SW480 (cell line): ENCODE measurements around the gene CDRT4.
A peak's percentile ranks its signal among the peaks of the same experiment; 100 is the strongest.
"Not testable (repeated sequence)": the region's sequence is repeated elsewhere in the genome, so short reads cannot be mapped to it uniquely, and the experiment has no call there.

ENCODE experiments used
- DNase-seq: peaks from one replicate; pipeline ENCODE4 v3.0.0-alpha.2; 2016; ENCODE audit warnings: low spot score

The CDRT4 gene

GRCh38 chr17:15456972-15457722 lies 10.3 kb downstream of the CDRT4 start:
- DNase-seq = peak; percentile 38

DNA sequence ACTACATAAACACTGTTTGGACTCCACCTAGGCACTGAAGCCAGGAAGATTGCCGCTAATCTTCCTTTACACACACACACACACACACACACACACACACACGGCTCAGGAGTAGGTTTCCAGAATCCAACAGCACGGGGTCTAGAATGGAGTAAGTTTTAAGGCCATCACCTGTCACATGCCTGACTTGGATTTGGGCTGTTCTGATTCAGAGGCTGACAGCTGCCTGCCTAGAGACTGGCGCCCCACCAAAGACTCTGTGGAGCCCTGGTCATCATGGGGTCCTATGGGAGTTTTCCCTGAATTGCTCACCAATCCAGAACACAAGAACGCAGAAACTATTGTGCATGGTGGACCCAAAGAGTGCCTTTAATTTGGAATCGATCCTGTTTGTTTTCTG lies 10.9 kb downstream of the CDRT4 start:
- no peak for DNase-seq

DNA sequence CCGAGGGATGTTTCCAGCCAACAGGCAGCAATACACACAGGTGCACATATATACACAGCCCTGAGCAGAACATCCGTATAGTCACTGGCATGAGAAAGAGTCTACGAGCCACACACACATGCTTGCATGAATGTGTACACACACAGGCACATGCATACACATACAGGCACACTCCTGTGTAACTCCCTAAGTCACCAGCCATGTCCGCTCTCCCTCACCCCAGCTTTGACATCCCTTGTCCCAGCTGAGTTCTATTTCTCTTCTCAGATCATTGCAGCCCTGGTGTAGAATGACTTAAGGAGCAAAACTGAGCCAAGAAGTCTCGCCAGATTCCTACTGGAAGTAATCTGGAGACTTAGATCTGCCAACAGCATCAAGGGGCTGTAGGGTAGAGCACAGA lies 13.1 kb downstream of the CDRT4 start:
- DNase-seq = no peak

DNA sequence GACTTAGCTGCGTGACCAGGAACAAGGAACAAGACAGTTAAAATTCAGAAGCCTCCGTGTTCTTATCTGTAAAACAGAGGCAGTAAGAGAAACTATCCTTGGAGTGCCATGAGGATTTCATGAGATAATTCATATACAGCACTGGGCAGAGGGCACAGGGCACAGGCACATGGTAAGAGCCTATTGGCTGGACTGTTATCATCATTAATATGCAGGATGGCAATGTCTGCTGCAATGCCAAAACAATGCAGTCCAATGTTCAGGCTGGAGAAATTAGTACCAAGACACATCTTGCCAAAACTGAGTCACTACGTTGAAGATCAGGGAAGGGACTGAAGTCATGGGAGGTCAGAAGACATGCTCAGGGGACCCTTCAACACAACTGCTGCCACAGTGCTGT lies 13.6 kb downstream of the CDRT4 start:
- no peak for DNase-seq

DNA sequence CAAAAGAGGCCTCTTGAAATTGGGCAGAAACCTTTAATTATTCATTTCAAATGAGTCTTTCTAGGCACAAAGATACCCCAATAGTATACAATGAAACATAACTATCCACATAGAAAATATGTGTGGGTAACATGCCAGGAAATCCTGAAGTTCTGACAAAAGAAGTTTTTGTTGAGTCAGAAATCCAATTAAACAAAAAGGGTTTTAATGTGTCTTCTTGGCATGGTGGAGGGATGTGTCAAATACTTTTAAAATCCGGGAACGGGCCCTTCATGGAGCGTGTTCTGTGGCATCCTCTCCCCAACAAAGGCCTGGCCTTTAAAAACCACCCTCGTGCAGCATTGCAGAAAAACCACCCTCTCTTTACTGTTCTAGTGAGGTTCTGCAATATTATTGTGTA lies 14.2 kb downstream of the CDRT4 start:
- DNase-seq = no peak

- DNase-seq = no peak
Observed at GRCh38 chr17:15452746-15453145, 14.7 kb downstream of the CDRT4 start.

DNA sequence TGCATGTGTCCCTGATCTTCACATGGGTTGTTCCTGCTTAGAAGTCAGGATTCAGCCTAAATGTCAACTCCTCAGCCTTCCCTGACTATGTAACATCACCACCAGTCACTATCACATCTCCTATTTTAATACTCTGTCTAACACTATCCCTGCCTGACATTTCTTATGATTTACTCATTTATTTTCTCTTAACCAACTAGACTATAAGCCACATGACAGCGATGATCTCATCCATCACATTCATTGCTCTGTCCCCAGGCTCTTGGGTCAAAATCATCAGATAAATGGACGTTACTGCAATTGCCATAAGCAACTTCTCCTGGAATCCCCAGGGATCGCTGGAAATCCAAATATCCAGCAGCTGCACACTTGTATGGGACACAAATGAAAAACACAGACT lies 15.7 kb downstream of the CDRT4 start:
- DNase-seq = no peak

- DNase-seq = no peak
Observed at GRCh38 chr17:15448580-15448956, 18.9 kb downstream of the CDRT4 start.

GRCh38 chr17:15447928-15448579 lies 19.4 kb downstream of the CDRT4 start:
- no peak for DNase-seq

DNA sequence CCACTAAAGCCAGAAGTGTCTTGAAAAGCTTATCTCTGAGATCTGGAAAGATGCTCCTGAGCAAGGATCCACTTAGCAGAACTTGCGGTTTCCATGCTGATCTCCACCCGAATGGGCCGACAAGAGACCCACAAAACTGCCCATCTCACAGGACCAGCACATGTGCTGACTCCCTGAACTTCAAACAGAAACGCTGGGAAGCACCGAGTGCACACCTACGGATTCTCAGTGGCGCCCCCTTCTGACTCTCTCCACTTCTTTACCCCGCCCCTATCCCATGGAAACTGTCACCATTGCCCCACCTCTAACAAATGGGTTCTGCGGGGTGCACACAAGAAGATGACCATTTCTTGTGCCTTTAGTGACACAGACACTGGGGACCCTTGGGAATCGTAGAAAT lies 21.4 kb downstream of the CDRT4 start:
- DNase-seq = no peak

DNA sequence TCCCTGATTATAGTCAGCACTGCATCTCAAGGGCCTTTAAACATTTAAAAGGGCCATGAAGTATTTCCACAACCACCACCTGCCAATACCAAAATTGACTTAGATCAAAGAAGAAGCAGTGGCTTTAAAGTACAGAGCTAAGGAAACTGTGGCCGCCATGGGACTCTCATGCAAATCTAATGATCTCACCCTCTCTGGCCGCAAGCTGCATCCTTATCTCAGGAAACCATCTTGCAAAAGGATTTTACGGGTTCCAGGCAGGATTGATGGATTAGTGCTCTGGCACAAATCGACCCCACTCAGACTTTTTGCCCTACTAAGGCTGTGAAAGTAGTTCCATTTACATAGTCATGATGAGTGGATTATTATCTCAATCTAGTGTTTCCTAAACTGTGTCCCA lies 22.6 kb downstream of the CDRT4 start:
- peak; percentile 36 for DNase-seq

GRCh38 chr17:15442311-15443180 lies 24.9 kb downstream of the CDRT4 start:
- no peak for DNase-seq

DNA sequence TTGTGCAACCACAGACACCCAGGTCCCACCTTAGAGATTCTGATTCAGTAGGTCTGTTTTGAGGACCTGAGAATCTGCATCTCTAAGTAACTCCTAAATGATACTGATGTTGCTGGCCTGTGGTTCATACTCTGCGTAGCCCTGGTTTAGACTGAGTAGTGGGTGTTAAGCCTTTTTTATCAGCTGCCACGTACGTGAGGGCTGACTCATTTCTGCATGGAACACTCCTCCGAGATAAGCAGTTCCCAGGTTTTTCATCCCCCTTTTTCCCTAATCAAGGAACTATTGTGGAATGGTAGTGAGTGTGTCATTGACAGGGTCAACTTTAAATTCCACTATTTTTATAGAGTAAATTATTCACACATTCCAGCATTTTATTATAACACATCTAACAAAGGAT lies 26.1 kb downstream of the CDRT4 start:
- no peak for DNase-seq

DNA sequence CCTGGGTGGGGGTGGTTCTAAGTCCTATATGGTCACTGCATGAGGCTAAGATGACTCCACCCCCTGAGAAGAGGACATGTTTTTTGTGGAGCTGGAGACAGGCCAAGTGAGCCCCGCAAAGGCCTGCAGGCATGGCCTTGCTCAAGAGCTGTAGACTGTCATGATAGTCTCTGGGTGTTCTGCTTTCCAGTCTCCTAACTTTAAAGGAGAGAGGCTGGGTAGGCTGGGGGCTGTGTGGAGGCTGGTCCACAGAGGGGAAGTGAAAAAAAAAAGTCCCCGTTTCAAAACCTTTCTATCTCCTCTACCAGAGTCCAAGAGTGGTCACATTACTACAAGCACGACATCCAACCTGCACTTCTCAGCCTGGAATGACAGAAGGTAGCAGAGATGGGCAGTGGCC lies 27.1 kb downstream of the CDRT4 start:
- DNase-seq = no peak

- not testable (repeated sequence) for DNase-seq
Observed at GRCh38 chr17:15439205-15439985, 28.0 kb downstream of the CDRT4 start.

GRCh38 chr17:15438491-15439105 lies 28.8 kb downstream of the CDRT4 start:
- no peak for DNase-seq

DNA sequence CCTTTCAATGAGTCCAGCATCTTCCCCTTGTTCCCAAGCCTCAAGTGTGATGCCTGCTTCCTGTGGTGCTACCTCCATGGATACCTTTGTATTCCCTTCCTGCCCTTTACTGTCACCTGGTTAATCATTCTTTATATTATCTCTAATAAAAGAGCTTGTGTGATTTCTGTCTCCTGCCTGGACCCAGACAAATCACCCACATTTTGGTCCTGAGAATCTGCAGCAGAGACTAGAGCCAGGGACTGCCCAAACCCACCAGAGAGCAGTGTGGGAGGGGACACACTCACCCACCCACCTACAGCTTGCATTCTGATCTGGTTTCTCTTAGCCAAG lies 30.2 kb downstream of the CDRT4 start:
- DNase-seq = no peak

DNA sequence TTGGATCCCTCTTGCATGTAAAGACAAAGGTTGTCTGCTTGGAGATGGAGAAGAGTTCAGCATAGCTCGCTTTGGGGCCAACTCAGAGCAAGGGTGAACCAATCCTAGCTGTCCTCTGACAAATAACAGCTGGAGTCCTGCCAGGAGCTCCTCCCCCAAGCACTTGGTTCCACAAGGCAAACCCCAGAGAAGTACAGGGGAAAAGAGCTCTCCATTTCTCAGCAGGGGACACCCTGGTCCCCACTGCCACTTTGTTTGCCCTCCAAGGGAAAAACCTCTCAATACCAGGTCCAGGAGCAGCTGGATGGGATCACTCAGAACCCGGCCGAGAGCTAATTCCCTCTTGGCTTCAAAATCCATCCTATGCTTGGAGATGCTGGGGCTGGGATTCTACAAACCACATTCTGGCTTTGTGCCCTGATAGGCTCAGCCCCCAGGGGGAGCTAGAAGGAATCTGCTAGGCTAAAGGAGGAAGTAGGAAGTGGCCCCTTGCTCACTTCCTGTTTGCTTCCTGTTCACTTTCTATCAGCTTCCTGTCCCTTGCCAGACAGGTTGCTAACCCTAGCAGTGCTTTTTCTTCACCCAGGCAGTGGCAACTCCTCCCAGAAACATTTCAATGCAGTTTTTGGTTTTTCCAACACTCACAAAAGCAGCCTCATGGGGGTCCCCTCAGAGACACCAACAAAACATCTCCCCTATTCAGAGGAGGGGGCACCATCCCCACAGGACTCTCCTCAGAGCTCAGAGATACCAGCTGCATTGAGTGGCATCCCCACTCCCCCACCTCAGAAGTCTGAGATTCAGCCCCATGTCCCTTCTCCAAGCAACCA lies 30.7 kb downstream of the CDRT4 start:
- DNase-seq = no peak

GRCh38 chr17:15434956-15435355 lies 32.5 kb downstream of the CDRT4 start:
- DNase-seq = no peak

DNA sequence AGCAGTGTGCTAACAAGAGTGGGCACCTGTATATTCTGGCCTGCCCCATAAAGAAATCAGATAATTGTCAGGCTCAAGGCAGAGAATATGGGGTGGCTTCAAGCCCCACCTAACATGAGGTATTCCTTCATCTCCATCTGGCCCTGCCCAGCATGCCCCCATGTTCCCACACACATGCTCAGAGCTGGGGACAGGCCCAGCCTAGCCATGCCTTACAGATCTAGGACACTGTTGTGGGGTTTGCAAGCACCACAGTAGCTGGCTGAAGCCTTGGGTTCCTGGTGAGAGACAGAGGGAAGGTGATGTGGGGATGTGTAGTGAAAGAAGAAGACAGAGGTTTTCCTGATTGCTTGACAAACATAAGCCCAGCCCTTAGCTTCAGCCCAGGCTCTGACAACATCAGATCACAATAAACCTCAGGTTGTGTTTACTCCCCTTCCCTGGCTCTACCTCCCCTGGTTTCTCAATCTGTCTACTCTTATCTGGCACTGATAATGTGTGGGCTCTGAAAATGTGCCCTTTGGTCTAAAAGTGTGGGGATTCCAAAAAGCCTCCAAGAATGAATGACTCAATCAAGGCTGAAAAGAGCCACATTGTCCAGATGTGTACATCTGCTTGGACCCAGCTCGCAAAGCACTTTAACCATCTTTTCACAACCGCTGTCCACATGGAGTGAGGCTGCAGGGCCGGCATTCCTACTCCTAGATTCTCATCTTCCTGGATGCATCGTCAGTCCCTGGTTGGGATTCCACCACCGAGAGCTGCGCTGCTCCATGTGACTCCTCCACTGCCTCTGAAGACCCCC lies 34.4 kb downstream of the CDRT4 start:
- DNase-seq = no peak
